Measurements from ENCODE around the gene TCL1A. TPM values are rescaled to one million over a fixed set of nuclear protein-coding genes. Genes with fewer than 3 reads are reported as not detected.

The TCL1A gene, protein sequence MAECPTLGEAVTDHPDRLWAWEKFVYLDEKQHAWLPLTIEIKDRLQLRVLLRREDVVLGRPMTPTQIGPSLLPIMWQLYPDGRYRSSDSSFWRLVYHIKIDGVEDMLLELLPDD
- total RNA-seq = not detected in 2 replicates

DNA sequence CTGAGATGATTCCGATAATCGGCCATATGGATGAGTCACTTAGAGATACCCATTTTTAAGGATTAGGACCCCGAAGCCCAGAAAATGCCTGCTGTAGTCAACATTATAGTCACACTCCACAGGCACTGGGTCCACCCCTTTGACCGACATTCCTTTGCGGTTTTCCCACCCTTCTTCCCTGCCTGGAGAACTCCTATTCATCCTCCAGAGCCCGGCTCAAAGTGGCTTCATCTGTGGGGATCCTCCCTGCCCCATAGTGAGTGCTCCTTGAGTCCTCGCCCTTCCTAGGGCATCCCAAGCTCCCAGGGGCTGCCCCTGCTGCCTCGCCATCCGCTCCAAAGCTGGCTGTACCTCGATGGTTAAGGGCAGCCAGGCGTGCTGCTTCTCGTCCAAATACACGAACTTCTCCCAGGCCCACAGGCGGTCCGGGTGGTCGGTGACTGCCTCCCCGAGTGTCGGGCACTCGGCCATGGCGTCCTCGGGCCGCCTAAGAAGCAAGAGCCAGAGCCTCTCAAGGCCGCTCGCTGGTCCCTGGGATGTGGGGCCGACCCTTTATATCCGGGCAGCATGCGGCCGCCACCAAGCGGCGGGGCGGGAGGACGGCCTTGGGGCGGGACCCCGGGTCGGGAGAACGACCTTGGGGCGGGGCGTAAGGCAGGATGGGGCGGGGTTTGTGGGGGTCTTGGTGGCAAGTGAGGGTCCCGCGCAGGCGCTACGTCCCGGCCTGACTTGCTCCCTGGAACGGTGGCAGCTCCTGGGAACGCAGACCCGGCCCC is at the start of gene TCL1A:
TSS of gene TCL1A (minus strand) at position 530 of the 776 bp plus-strand sequence. CDS start at position 471, 59 bp downstream.

DNA sequence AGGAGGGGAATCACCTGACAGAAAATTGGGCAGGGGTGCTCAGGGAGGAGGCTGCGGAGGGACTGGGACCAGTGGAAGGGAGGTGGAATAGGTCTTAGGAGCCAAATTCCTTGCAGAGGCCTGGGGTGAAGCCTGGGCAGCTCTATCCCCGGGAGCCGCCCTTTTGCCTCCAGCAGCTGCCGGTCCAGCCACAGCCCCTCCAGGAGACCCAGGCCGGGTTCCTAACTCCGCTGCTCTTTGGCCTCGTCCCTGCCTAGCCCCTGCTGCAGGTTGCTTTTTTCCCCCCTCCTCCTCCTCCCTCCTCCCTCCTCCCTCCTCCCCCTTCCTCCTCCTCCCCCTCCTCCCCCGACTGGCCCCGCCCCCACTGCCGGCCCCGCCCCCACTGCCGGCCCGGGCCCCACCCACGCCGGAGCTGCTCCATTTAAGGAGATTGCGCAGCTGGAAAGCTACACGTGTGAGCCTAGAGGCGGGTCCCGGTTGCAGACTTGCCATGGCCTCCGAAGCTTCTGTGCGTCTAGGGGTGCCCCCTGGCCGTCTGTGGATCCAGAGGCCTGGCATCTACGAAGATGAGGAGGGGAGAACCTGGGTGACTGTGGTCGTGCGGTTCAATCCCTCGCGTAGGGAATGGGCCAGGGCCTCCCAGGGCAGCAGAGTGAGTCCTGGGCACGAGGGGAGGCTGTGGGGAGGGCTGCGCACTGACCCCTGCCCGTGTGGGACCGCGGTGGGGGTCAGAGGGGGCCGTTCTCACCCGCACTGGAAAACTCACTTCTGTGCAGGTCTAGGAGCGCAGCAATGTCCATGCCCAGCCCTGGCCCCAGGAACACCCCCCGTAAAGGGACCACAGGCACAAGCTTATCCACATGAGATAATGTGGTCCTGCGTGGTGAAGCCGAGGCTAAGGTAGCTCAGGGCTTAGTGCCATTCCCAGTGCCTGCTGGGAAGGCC is 27.7 kb downstream of the TCL1A start, which contains the start of gene TCL1B:
TSS of gene TCL1B (plus strand) at position 449 of the 945 bp plus-strand sequence. CDS start at position 491, 42 bp downstream.

Small RNA genes lying within 50 kb of the gene (small RNA-seq; reads per million reads assigned to genes)
- not detected for gene RF02193

Other genes with a start within 250 kb of the TCL1A start
- 14.8 and 19.8 TPM in 2 replicates for gene SYNE3, start 197.5 kb downstream of the TCL1A start, total RNA-seq
- gene GLRX5, start 179.1 kb downstream of the TCL1A start, total RNA-seq = 50.4 and 60.3 TPM in 2 replicates
- not detected in 2 replicates for gene TCL1B, start 27.7 kb downstream of the TCL1A start, total RNA-seq
- gene TUNAR, start 162.7 kb upstream of the TCL1A start, total RNA-seq = not detected in 2 replicates